Activated CD8-positive, alpha-beta memory T cell treated with anti-CD3 and anti-CD28 coated beads for 4 hours (primary cell): ENCODE results near the gene SEZ6L.
"Not testable (repeated sequence)": the region's sequence is repeated elsewhere in the genome, so short reads cannot be mapped to it uniquely, and the experiment has no call there.

Experiments used
- DNase-seq, 2 donors: peaks; one replicate each; pipeline ENCODE4 v3.0.0-alpha.2; 2020; ENCODE audit warnings: low read depth in 2 of 2

The SEZ6L gene

DNA sequence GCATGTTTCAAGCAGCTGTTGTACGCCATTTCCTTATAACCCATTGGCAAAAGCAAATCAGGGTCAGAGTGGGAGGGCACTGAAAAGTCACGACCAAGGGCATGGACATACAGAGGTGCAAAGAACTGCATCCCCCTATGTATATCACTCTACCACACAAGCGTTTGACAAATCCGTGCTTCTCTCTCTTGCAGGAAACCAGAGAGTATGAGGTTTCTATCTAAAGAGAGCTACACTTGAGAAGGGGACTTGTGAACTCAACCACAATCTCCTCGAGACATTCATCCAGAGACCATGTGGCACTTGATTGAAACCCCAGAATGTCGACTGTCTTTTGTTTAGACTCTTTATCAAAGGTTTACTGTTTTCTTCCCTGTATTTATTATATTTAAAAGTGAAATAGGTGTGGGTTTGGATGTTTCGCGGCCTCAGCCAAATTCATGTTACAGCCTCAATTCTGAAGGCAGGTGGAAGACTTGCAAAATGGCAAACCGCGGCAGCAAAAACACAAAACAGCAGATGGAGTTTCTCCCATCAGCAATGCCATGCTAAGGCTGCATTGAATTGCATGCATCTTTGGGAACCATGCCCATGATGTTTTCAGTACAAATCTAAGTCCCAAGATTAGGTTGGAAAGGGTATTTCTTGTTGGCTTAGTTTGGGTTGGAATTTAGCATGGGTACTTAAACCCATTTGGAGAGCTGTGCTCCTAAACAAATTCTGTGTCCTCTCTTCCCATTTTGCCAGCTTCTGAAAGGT, 211.0 kb downstream of the SEZ6L start:
- no peak for DNase-seq

DNA sequence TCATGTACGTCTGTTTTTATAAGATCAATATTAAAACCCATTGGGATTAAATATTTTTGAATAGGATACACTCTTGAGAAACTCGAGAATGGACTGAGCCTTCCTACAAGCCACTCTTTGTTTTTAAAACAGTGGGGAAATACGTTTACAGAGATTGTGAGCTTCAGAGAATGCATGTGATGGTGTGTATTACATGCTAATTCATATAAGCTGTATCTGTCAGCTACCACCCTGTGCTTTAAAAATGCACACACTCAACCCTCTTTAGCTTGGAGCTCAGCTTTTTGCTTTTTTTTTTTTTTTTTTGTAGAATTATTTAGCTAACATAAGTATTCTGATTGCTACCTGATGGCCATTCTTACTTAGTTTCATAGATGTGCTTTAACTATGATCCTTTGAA, 213.5 kb downstream of the SEZ6L start:
- no peak for DNase-seq

DNA sequence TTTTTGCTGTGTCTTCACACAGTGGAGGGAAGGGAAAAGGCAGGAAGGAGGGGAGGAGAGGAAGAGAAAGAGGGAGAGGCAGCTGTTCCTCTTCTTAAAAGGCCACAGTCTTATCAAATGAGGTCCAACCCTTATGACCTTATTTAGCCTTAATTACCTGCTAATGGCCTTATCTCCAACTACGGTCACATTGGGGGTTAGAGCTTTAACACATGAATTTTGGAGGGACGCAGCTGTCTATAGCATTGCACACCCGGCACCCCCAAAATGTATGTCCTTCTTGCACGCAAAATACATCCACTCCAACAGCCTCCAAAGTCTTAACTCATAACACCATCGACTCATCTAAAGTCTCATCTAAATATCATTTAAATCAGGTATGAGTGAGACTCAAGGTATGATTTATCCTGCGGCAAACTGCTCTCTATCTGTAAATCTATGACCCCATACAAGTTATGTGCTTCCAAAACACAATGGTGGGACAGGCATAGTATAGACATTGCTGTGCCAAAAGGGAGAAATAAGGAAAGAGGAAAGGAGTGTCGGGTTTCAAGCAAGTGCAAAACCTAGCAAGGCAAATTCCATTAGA, 214.8 kb downstream of the SEZ6L start:
- no peak for DNase-seq

DNA sequence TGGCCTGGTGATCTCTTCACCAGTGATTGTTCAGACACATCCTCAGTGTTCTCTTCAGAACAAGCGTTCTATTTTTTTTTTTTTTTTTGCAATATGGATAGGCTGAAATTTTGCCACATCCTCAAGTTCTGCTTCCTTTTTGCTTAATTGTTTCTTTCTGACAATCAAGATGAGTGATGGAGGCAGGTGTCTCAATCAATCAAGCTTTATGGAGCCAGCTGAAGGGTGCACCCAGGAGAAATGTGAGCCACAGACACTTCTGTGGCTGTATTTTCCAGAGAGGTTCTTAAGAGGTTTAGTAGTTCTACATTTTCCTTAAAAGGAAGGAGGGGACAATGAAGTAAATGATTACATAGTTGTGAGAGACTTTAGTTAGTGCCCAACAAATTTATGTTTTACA, 215.9 kb downstream of the SEZ6L start:
- no peak for DNase-seq

DNA sequence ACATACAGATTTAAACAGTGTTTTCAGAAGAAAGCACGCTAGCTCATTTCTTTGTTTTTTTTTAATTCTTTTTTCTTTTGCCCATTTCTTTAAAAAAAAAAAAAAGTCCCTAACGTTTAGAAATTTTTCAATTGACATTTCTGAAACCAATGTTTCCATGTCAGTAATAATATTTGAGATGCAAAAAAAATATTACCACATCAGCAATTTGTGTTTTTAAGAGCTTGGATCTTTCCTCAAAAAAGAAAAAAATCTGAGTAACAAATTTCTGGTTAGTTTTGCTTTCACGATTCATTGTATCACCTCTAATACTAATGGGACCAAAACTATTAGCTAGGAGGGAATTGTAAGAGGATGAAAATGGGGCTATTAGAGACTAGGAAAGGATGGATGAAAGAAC, 219.9 kb downstream of the SEZ6L start:
- no peak for DNase-seq

DNA sequence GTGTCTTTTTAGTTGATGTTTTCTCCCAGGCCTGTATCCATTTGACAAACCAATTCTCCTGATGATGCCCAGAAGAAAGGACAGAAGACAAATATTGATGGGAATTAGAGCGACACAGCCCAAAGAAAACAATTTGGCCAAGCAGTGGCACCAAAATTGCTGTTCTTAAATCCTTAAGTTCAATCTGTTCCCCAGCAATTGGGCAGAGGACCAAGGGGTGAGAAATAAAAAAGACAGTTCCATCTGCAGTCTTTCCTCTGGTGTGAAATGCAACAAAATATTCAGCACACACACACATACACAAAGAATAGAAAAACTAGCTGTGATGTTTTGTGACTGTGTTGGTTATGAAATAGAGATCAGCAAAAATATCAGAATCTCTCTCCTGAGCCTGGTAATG, 221.8 kb downstream of the SEZ6L start:
- DNase-seq: no peak

DNA sequence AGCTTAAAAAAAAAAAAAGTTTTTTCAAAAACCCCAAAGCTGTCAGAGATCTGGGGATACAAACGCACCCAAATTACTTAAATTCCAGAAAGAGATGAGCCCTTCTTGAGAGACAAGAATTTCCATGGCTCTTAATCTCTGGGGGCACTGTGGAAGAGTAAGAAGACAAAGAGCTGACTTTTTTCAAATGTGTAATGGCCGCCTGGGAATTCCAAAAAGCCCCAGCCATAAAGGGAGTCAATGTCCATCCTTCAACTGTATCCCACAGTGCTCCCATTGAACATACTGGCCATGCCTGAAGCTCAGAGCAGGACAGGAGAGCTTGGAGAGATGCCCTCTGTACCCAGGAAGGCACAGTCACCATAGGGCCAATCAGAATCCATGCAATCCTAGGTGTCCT, 222.4 kb downstream of the SEZ6L start:
- no peak for DNase-seq

DNA sequence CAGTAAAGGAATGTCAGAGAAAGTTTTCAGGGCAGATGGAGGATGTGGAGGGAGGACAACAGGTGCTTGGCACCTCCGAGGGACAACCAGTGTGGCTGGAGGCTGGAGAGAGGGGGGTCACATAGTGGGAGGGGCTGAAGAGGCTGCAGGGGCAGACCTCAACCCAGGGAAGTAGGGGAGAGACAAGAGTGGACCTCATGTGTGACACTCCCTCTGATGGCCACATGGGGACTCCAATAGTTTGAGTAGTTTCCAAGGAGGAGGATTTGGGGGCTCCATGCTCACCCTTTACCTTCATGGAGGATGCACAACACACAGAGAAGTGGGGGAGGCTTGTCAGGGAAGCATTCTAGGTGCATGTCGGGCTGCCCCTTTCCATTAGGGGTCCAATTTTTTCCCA, 224.7 kb downstream of the SEZ6L start:
- DNase-seq: no peak

DNA sequence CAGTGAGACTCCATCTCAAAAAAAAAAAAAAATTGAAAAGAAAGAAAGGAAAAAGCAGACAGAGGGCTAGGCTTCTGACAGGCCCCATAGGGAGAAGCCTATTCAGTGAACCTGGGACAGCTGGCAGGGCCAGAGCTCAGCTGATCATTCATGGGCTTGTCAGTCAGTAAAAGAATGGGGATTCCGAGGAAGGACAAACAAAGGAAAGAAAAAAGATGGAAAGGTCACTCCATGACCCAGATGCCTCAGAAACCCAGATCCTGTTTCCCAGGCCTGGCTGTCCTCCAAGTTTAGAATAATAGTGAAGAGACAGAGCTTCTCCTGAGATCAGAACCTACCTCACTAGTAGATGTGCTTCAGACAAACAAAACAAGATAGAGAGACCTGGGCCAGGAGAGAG, 225.5 kb downstream of the SEZ6L start:
- no peak for DNase-seq

DNA sequence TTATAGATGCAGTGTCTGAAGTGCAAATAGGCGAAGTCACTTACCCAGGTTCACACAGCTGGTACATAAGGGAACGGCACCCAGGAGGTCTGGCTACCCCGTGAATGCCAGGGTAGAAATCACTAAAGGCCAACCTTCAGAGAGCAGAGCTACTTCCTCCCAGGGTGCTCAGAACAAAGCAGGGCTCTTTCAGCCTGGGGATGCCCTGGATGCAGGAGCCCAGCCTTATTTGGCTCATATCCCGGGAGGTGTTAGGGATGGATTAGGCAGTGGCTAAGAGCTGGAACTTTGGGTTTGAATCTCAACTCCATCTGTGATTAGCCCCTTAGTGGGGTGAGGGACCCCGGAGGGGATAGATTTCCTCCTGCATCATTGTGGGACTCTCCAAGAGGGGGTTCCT, 226.7 kb downstream of the SEZ6L start:
- DNase-seq: no peak

DNA sequence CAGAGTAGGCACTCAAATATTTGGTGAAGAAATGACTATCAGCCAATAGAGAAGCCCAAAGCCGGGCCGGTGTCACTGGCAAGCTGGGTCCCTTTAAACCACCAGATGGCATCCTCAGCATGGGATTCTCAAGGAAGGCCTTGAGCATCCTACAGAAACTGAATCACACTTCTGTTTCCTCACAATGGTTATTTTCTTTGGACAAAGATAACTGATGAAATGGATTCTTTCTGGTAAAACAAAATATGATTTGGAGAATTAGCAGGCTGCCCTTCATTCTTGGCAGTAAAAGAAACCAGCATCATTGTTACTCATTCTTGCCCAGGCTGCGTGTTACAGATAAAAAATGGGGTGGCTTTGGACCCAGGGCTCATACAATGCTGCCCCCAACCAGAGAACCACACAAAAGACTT, 229.5 kb downstream of the SEZ6L start:
- peak; percentile 6 to 19 for DNase-seq

DNA sequence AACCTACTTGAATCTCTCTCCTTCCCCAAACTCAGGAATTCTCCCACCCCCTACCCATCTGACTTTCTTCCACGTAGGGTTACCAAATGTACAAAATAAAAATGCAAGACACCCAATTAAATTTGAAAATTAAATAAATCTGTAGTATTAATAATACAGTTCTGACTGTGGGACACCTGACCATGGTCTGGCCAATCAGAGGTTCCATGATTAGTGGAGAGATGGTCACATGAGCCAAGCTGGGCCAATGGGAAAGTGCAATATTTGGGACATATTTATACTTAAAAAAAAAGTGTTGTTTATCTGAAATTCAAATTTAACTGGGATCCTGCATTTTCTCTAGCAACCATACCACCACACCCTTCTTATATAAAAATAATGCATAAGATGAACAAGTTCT, 230.0 kb downstream of the SEZ6L start:
- DNase-seq: no peak

DNA sequence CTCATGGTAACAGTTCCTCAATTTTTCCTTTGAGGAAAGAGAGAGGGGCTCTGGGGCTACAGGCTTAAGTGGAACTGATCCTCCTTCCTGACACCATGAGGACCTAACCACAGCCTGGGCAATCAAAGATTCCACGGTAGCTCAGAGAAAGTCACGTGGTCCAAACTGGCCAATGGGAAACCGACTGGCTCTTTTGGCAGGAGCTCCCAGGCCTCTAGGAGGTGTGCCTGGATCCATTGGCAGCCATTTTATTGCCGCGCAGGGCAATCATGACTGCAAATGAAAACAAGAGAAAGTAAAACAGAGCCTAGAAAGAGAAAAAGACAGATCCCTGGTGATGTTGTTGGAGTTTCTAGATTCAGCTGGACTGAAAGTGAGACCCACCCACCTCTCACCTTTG, 232.5 kb downstream of the SEZ6L start:
- no peak for DNase-seq

DNA sequence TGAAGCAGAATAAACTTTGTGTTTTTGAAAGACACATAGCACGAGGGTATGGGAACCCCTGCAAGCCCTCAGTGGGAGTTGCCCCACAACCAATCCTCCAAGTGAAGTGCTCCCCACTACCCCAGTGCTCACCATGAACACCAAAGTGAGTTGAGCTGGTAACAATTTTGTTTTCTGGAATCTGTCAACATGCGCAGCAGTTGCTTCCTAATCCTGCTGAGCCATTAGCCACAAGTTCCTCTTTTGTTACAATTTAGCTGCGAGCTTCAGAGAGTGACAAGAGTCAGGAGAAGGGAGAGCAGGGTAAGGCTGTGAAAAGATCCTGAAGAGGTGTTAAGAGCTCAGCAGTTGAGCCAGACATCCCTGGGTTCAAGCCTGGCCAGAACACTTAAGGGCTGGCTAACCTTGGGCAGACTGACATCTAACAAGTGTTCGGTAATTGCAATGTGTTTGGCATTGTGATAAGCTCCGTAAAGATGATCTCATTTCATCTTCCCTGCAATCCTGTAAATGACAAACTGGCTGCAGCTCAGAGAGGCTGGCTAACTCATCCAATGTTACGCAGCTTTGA, 235.7 kb downstream of the SEZ6L start:
- DNase-seq: no peak

DNA sequence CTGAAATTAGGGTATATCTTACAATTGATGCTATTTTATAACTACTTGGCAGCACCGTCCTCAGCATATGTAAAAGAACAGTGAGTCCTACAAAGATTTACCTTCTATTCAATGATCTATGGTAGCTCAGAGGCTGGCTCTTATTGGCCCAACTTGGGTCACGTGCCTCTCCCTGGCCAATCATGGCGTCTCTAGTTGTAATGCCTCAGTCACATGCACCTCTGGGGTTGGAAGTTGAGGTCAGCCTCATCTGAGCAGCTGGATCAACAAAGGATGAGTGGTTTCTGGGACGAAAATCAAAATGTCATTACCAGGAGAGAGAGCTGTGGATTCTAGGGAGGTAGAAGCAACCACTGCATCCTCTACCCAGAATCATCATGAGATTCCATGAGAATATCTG, 236.9 kb downstream of the SEZ6L start:
- DNase-seq: no peak

DNA sequence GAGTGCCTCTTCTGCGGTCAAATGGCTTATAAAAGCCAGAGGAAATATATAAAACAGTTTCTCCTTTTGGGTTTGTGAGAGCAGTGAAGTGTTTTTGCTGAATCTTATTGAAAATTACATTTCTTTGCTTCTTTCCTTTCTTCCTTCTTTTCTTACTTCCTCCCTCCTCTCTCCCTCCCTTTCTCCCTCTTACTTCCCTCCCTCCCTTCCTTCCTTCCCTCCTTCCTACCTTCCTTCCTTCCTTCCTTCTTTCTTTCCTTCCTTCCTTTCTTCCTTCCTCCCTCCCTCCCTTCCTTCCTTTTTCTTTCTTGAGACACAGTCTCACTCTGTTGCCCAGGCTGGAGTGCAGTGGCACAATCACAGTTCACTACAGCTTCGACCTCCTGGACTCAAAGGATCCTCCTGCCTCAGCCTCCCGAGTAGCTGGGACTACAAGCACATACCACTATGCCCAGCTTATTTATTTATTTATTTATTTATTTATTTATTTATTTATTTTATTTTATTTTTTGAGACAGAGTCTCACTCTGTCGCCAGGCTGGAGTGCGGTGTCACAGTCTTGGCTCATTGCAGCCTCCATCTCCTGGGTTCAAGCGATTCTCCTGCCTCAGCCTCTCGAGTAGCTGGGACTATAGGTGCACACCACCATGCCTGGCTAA, 239.4 kb downstream of the SEZ6L start:
- not testable (repeated sequence) for DNase-seq

DNA sequence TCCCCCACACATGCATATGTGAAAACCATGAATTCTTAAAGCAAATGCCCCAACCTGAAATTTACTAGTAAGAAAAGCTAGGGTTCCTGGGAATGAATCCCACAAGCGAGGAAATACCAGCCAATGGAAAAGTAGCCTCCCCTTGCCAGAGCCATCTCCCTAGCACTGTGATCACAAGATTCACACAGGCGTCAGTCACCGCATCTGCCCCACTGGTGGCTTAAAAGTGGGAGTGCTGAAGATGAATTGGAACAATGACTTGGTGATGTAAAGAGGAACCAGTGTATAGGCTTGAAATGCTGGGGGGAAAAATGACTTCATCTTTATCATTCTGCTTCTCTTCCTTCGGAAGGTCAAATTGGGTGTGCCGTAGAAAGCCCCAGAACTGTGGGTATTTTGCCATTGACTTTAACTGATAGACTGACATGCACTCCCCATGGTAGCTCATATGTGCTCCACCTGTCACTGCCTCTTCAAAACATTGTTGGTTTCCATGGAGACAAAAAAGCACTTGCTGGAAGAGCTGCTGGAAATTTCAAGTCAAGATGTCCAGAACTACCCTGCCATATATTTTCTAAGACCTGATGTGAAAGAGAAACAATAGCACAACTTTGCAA, 240.6 kb downstream of the SEZ6L start:
- DNase-seq: no peak

DNA sequence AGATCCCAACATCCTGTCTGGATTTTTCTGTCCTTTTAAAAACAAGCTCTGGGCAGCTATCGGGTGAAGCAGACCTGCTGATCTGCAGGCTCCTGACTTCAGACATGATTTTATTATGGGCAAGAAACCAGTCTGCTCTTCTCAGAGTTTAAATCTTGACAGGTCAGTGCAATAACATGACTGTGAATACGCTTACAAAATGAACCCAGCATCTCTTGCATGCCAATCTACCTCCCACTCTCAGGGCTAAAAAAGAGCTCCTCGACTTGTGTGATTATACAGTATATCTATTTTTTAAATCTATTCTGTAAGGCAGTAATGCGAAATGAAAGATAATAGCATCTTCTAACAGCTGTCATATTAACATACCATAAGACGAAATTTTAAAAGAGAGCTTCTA, 241.1 kb downstream of the SEZ6L start:
- DNase-seq: no peak

DNA sequence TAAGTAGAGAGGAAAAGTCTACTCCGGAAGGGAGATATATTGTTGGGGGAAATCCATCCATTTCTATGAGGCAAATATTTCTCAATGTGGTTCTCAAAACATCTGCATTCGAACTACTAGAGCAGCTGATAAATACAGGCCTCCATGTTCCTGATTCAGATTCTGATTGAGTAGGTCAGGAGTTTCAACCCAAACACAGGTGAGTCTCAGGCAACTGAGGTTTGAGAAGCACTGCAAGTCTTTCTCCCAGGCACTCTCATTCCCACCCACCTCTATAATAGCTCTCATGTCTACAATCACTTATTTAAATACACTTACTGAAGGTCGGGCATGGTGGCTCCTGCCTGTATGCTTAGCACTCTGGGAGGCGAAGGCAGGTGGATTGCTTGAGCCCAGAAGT, 245.1 kb downstream of the SEZ6L start:
- DNase-seq: no peak

DNA sequence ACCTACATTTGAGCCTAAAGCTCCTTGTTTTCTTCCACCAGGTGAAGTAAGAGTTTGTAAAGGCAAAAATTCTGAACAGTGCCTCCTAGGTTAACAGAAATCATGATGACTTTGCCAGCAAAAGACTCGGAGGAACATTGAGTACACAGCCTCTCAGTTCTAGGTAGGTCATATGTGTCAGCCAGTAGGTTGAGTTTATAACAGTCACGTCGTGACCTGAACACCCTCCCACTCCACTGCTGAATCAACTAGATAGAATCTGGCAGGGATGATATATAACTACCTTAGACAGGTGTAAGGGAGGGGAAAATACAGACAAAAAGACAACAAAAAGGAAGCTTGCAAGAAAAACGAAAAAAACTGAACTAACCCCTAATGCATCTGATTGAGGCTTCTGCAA, 247.0 kb downstream of the SEZ6L start:
- no peak for DNase-seq

DNA sequence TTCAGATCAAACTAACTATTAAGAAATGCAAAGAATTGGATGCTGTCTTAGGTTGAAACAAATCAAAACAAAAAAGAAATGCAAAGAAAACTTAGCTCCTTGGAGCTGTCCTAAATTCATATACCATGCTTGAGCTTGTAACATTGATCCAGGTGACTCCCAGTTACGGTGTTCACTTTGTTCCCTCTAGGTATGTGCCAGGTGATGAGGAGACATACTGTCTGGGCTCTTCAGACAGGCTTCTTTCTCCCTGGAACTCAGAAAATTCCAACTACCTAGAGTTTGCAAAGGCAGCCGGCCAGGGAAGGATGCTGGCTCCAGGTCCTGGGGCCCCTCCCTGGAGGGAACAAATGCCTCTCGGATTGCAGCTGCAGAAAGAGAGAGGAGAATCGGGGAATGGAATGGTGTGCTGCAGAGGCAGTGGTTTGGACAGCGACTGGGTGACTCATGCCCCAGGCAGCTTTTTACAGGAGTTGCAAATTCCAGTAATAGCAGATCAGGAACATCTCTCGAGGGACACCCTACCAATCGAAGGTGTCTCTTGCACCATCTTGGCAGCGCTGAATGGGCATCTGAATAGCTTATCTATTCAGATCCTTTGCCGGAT, 247.5 kb downstream of the SEZ6L start:
- no peak for DNase-seq

DNA sequence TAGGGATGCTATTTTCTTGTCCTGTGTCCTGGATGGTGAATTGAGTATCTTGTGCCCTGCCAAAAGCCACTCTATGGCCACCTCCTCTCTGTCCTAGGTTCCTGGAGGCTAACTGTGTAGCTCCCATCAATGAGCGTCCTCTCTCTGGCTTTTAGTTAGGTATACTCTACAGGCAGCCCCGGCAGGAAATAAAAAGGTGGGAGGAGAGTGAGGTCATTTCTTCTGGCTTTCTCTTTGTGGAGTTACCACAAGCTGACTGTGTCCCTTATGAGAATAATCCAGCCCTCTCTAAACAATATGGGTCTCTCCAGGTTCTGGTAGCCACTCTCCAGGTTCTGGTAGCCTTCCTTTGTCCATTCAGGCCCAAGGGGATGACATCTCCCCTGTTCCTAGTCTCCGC, 248.1 kb downstream of the SEZ6L start:
- DNase-seq: no peak
